ENCODE measurements around the gene SPON1.
A peak's percentile ranks its signal among the peaks of the same experiment; 100 is the strongest.

Gene SPON1

GRCh38 chr11:13999704-14000103 is 37.2 kb downstream of the SPON1 start:
- Histone ChIP-seq H3K9me3 (ENCODE audit: control insufficient read depth, low read length) (peaks cover 22% of the 10 kb centered on the region), H2BK15ac (ENCODE audit: low read depth, poor library complexity, severe bottlenecking) (no peak overlapping the region), H2AFZ (ENCODE audit: low read depth, low read length) (no peak overlapping the region), H3K14ac (ENCODE audit: low read length in 2 of 2) (no peak overlapping the region), H3K23ac (ENCODE audit: low read length in 2 of 2) (no peak overlapping the region), H4K8ac (ENCODE audit: low read length) (no peak overlapping the region), H2BK12ac (ENCODE audit: low read length in 2 of 2) (no peak overlapping the region), H3K18ac (ENCODE audit: low read depth in 1 of 2, low read length in 2 of 2) (no peak overlapping the region), H2AK5ac (ENCODE audit: low read length, severe bottlenecking) (no peak overlapping the region), H3K4me1 (ENCODE audit: control insufficient read depth, insufficient read depth, low read depth, low read length) (no peaks in the 10 kb centered on the region), H4K91ac (ENCODE audit: low read length) (no peak overlapping the region), H2BK120ac (ENCODE audit: low read depth, low read length) (no peak overlapping the region), H3K36me3 (ENCODE audit: control insufficient read depth in 1 of 2, insufficient read depth in 2 of 2, low read depth in 1 of 2, low read length in 2 of 2) (peaks cover 0 to 6% of the 10 kb centered on the region in 2 experiments), H3K4ac (ENCODE audit: low read depth in 1 of 2, low read length in 2 of 2) (no peak overlapping the region), H3K79me1 (replicated peaks; ENCODE audit: low read length, poor library complexity, severe bottlenecking) (no peaks in the 10 kb centered on the region), H3K9ac (ENCODE audit: low read length) (no peak overlapping the region), H3K4me2 (ENCODE audit: low read length, poor library complexity, severe bottlenecking) (no peak overlapping the region), H3K27me3 (ENCODE audit: control insufficient read depth in 1 of 2, insufficient read depth in 1 of 2, low read length in 2 of 2) (peaks cover 0 to 3% of the 10 kb centered on the region in 2 experiments), H3K27ac (ENCODE audit: low read length, poor library complexity, severe bottlenecking) (no peak overlapping the region), H2BK5ac (ENCODE audit: low read depth, low read length, poor library complexity, severe bottlenecking) (no peak overlapping the region), H3K4me3 (ENCODE audit: insufficient read depth in 1 of 2, low read depth in 1 of 2, low read length in 2 of 2) (no peak overlapping the region)
- DNase-seq, result no peak

GRCh38 chr11:14001597-14001996 is 39.1 kb downstream of the SPON1 start:
- H3K18ac ChIP-seq (ENCODE audit: low read depth in 1 of 2, low read length in 2 of 2), result no peak overlapping the region
- H3K36me3 ChIP-seq (ENCODE audit: control insufficient read depth in 1 of 2, insufficient read depth in 2 of 2, low read depth in 1 of 2, low read length in 2 of 2), result peaks cover 0 to 6% of the 10 kb centered on the region in 2 experiments
- H3K27me3 ChIP-seq (ENCODE audit: control insufficient read depth in 1 of 2, insufficient read depth in 1 of 2, low read length in 2 of 2), result peaks cover 0 to 7% of the 10 kb centered on the region in 2 experiments
- H4K8ac ChIP-seq (ENCODE audit: low read length), result no peak overlapping the region
- H3K9ac ChIP-seq (ENCODE audit: low read length), result no peak overlapping the region
- H3K23ac ChIP-seq (ENCODE audit: low read length in 2 of 2), result no peak overlapping the region
- no peak overlapping the region for H2AFZ ChIP-seq (ENCODE audit: low read depth, low read length)
- no peaks in the 10 kb centered on the region for H3K4me1 ChIP-seq (ENCODE audit: control insufficient read depth, insufficient read depth, low read depth, low read length)
- no peaks in the 10 kb centered on the region for H3K79me1 ChIP-seq (replicated peaks; ENCODE audit: low read length, poor library complexity, severe bottlenecking)
- H2AK5ac ChIP-seq (ENCODE audit: low read length, severe bottlenecking), result no peak overlapping the region
- WGBS, result 93% methylated on average over 1 of the region's 2 CpGs
- no peak overlapping the region for H2BK5ac ChIP-seq (ENCODE audit: low read depth, low read length, poor library complexity, severe bottlenecking)
- no peak overlapping the region for H3K14ac ChIP-seq (ENCODE audit: low read length in 2 of 2)
- no peak overlapping the region for H2BK15ac ChIP-seq (ENCODE audit: low read depth, poor library complexity, severe bottlenecking)
- H3K27ac ChIP-seq (ENCODE audit: low read length, poor library complexity, severe bottlenecking), result no peak overlapping the region
- no peak overlapping the region for H3K4me2 ChIP-seq (ENCODE audit: low read length, poor library complexity, severe bottlenecking)
- no peak overlapping the region for H2BK12ac ChIP-seq (ENCODE audit: low read length in 2 of 2)
- no peak for DNase-seq
- H4K91ac ChIP-seq (ENCODE audit: low read length), result no peak overlapping the region
- H3K4ac ChIP-seq (ENCODE audit: low read depth in 1 of 2, low read length in 2 of 2), result no peak overlapping the region
- no peak overlapping the region for H3K4me3 ChIP-seq (ENCODE audit: insufficient read depth in 1 of 2, low read depth in 1 of 2, low read length in 2 of 2)
- no peak overlapping the region for H2BK120ac ChIP-seq (ENCODE audit: low read depth, low read length)
- H3K9me3 ChIP-seq (ENCODE audit: control insufficient read depth, low read length), result peaks cover 22% of the 10 kb centered on the region

GRCh38 chr11:14007566-14007965 is 45.0 kb downstream of the SPON1 start:
- Histone ChIP-seq H3K36me3 (ENCODE audit: control insufficient read depth in 1 of 2, insufficient read depth in 2 of 2, low read depth in 1 of 2, low read length in 2 of 2) (peaks cover 0 to 4% of the 10 kb centered on the region in 2 experiments), H4K8ac (ENCODE audit: low read length) (no peak overlapping the region), H2BK5ac (ENCODE audit: low read depth, low read length, poor library complexity, severe bottlenecking) (no peak overlapping the region), H2BK15ac (ENCODE audit: low read depth, poor library complexity, severe bottlenecking) (no peak overlapping the region), H3K27me3 (ENCODE audit: control insufficient read depth in 1 of 2, insufficient read depth in 1 of 2, low read length in 2 of 2) (peaks cover 0 to 13% of the 10 kb centered on the region in 2 experiments), H2AK5ac (ENCODE audit: low read length, severe bottlenecking) (no peak overlapping the region), H4K91ac (ENCODE audit: low read length) (no peak overlapping the region), H2BK120ac (ENCODE audit: low read depth, low read length) (no peak overlapping the region), H3K4me1 (ENCODE audit: control insufficient read depth, insufficient read depth, low read depth, low read length) (no peaks in the 10 kb centered on the region), H3K4me2 (ENCODE audit: low read length, poor library complexity, severe bottlenecking) (no peak overlapping the region), H3K9ac (ENCODE audit: low read length) (no peak overlapping the region), H2BK12ac (ENCODE audit: low read length in 2 of 2) (no peak overlapping the region), H2AFZ (ENCODE audit: low read depth, low read length) (no peak overlapping the region), H3K27ac (ENCODE audit: low read length, poor library complexity, severe bottlenecking) (no peak overlapping the region), H3K18ac (ENCODE audit: low read depth in 1 of 2, low read length in 2 of 2) (no peak overlapping the region), H3K4me3 (ENCODE audit: insufficient read depth in 1 of 2, low read depth in 1 of 2, low read length in 2 of 2) (peak overlapping the region in 1 of 2 experiments; percentile 33), H3K23ac (ENCODE audit: low read length in 2 of 2) (no peak overlapping the region), H3K79me1 (replicated peaks; ENCODE audit: low read length, poor library complexity, severe bottlenecking) (no peaks in the 10 kb centered on the region), H3K9me3 (ENCODE audit: control insufficient read depth, low read length) (peaks cover 4% of the 10 kb centered on the region), H3K14ac (ENCODE audit: low read length in 2 of 2) (no peak overlapping the region), H3K4ac (ENCODE audit: low read depth in 1 of 2, low read length in 2 of 2) (no peak overlapping the region)
- DNase-seq, result no peak
- WGBS, result 84% methylated on average over 5 of the region's 6 CpGs

GRCh38 chr11:14010665-14011064 is 48.1 kb downstream of the SPON1 start:
- no peak overlapping the region for H2AK5ac ChIP-seq (ENCODE audit: low read length, severe bottlenecking)
- H3K4me1 ChIP-seq (ENCODE audit: control insufficient read depth, insufficient read depth, low read depth, low read length), result peaks cover under 1% of the 10 kb centered on the region
- no peaks in the 10 kb centered on the region for H3K9me3 ChIP-seq (ENCODE audit: control insufficient read depth, low read length)
- H3K4ac ChIP-seq (ENCODE audit: low read depth in 1 of 2, low read length in 2 of 2), result no peak overlapping the region
- H2BK15ac ChIP-seq (ENCODE audit: low read depth, poor library complexity, severe bottlenecking), result no peak overlapping the region
- H3K27ac ChIP-seq (ENCODE audit: low read length, poor library complexity, severe bottlenecking), result no peak overlapping the region
- no peak overlapping the region for H3K18ac ChIP-seq (ENCODE audit: low read depth in 1 of 2, low read length in 2 of 2)
- no peak overlapping the region for H4K91ac ChIP-seq (ENCODE audit: low read length)
- H4K8ac ChIP-seq (ENCODE audit: low read length), result no peak overlapping the region
- no peak overlapping the region for H2BK5ac ChIP-seq (ENCODE audit: low read depth, low read length, poor library complexity, severe bottlenecking)
- H3K36me3 ChIP-seq (ENCODE audit: control insufficient read depth in 1 of 2, insufficient read depth in 2 of 2, low read depth in 1 of 2, low read length in 2 of 2), result peaks cover 0 to 4% of the 10 kb centered on the region in 2 experiments
- H3K79me1 ChIP-seq (replicated peaks; ENCODE audit: low read length, poor library complexity, severe bottlenecking), result no peaks in the 10 kb centered on the region
- no peak overlapping the region for H3K9ac ChIP-seq (ENCODE audit: low read length)
- H2BK12ac ChIP-seq (ENCODE audit: low read length in 2 of 2), result no peak overlapping the region
- 88% methylated on average over 3 of the region's 3 CpGs for WGBS
- no peak overlapping the region for H3K14ac ChIP-seq (ENCODE audit: low read length in 2 of 2)
- H3K4me2 ChIP-seq (ENCODE audit: low read length, poor library complexity, severe bottlenecking), result no peak overlapping the region
- no peak overlapping the region for H3K4me3 ChIP-seq (ENCODE audit: insufficient read depth in 1 of 2, low read depth in 1 of 2, low read length in 2 of 2)
- no peak overlapping the region for H2AFZ ChIP-seq (ENCODE audit: low read depth, low read length)
- no peak overlapping the region for H3K23ac ChIP-seq (ENCODE audit: low read length in 2 of 2)
- DNase-seq, result no peak
- peaks cover 0 to 13% of the 10 kb centered on the region in 2 experiments for H3K27me3 ChIP-seq (ENCODE audit: control insufficient read depth in 1 of 2, insufficient read depth in 1 of 2, low read length in 2 of 2)
- H2BK120ac ChIP-seq (ENCODE audit: low read depth, low read length), result no peak overlapping the region
